BJ (cell line): ENCODE data around the gene GPATCH1. TPM values are rescaled to one million over a fixed set of nuclear protein-coding genes. Genes with fewer than 3 reads are reported as not detected.

Source experiments
- CTCF ChIA-PET: fragments of 350-600 bp; formaldehyde crosslinking; extraction: SDS; loops from one replicate; lab custom pipeline; 2021; ENCODE audit warnings: antibody characterized with exemption, inconsistent platforms; lab: Yijun Ruan, JAX
- POLR2A ChIA-PET: fragments of 300-600 bp; sonication (Branson Sonifier 250); formaldehyde crosslinking; extraction: SDS; loops from one replicate; lab custom pipeline; 2021; ENCODE audit warnings: antibody characterized with exemption; lab: Charles Lee
- DNase-seq: peaks from one replicate; pipeline ENCODE4 v3.0.0-alpha.2; 2011; ENCODE audit warnings: low read depth
- H3K27me3 ChIP-seq: 2 replicates; pipeline ENCODE4 v1.6.0; 2011; ENCODE audit warnings: low read length; ENCODE audit not compliant: control insufficient read depth, insufficient read depth
- H3K36me3 ChIP-seq: 2 replicates; pipeline ENCODE4 v1.5.1; 2011; ENCODE audit warnings: low read length; ENCODE audit not compliant: control insufficient read depth, insufficient read depth
- H3K4me3 ChIP-seq: 2 replicates; pipeline ENCODE4 v1.5.1; 2011; ENCODE audit warnings: low read depth, mild to moderate bottlenecking, control low read depth, low read length
- CTCF ChIP-seq: IDR thresholded peaks from 2 replicates; pipeline ENCODE4 v1.5.1; 2011; ENCODE audit warnings: low read depth, mild to moderate bottlenecking, control low read depth, inconsistent platforms, low read length, moderate library complexity; ENCODE audit not compliant: insufficient read depth
- polyA plus RNA-seq: library from polyadenylated mRNA; depleted of rRNA; stranded (reverse); fragments of >200 nt; gene quantifications from 2 replicates; pipeline ENCODE4 v1.2.3, GENCODE V29; 2011

The GPATCH1 gene
- polyA plus RNA-seq, 1 experiment = 8.7 TPM

GRCh38 chr19:33075519-33075918 lies 5.5 kb upstream of the GPATCH1 start:
- ChIA-PET CTCF (no interaction called here), POLR2A (no interaction called here)
- TF ChIP-seq CTCF = no peak
- Histone ChIP-seq H3K4me3 (no peak overlapping the region), H3K36me3 (no peaks in the 10 kb centered on the region), H3K27me3 (no peaks in the 10 kb centered on the region)
- DNase-seq = no peak

- no peak for DNase-seq
- Histone ChIP-seq H3K27me3 (no peaks in the 10 kb centered on the region), H3K4me3 (no peak overlapping the region), H3K36me3 (no peaks in the 10 kb centered on the region; the same call in 1 of the 2 replicates)
- ChIA-PET CTCF (no interaction called here), POLR2A (no interaction called here)
- TF ChIP-seq CTCF = no peak
Measured at GRCh38 chr19:33085570-33086128, 4.7 kb downstream of the GPATCH1 start.

- POLR2A ChIA-PET = no interaction called here
- Histone ChIP-seq H3K4me3 (no peak overlapping the region), H3K36me3 (peaks cover 1% of the 10 kb centered on the region; the same call in 1 of the 2 replicates), H3K27me3 (no peaks in the 10 kb centered on the region)
- CTCF ChIA-PET = interaction anchor here (0.6 kb wide), 1 partner anchor 15 kb away, joined by 3 read pairs; no protein-coding TSS in a partner anchor
- no peak for DNase-seq
- TF ChIP-seq CTCF = no peak
Measured at GRCh38 chr19:33086955-33087354, 6.0 kb downstream of the GPATCH1 start.

GRCh38 chr19:33089010-33089409 lies 8.0 kb downstream of the GPATCH1 start:
- ChIA-PET CTCF (no interaction called here), POLR2A (no interaction called here)
- H3K27me3 ChIP-seq = no peaks in the 10 kb centered on the region
- peaks cover 8% of the 10 kb centered on the region for H3K36me3 ChIP-seq
- no peak for DNase-seq
- H3K4me3 ChIP-seq = no peak overlapping the region
- TF ChIP-seq CTCF = no peak

- Histone ChIP-seq H3K4me3 (no peak overlapping the region), H3K27me3 (no peaks in the 10 kb centered on the region), H3K36me3 (peaks cover 9% of the 10 kb centered on the region)
- no peak for DNase-seq
- ChIA-PET POLR2A (no interaction called here), CTCF (no interaction called here)
- TF ChIP-seq CTCF = no peak
Measured at GRCh38 chr19:33090179-33090578, 9.2 kb downstream of the GPATCH1 start.
